NK-92 (cell line): Measurements from ENCODE around the gene BBS2.
"Not testable (repeated sequence)": the region's sequence is repeated elsewhere in the genome, so short reads cannot be mapped to it uniquely, and the experiment has no call there.

Experiments
- DNase-seq: peaks from one replicate; lab custom pipeline; 2025; ENCODE audit not compliant: unreplicated experiment; lab: John Stamatoyannopoulos, UW

The BBS2 gene

DNA sequence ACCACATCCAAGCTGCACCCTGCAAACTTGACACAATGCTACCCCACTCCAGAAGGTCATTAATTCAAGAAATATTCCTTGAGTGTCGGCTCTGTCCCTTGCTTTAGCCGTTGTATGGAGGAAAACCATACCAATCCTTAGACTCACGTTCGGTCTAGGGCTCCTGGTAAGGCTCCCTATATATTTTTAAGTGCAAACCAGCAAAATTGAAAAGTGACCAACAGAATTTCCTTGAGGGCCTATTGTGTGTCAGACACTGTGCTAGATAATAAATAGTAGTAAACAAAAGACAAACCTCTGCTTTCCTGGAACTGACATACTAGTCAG lies 390 bp upstream of the BBS2 start:
- DNase-seq, result no peak

DNA sequence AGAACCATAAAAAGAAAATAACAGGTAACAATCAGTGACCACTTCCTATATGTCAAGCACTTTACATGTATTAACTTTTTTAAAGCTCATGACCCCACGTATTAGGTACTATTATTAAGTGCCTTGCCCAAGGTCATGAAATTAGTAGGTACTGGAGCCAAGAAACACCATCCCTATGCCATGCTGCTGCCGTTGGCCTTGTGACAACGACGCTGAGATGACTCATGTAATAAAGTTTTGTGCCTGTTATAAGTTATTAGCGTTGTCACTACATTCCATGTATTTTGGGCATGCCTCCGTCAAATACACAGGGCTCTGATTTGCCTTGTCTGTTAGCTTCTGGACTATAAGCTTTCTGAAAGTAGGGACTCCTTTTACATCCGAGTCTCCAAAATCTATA lies 1.4 kb downstream of the BBS2 start:
- no peak for DNase-seq

DNA sequence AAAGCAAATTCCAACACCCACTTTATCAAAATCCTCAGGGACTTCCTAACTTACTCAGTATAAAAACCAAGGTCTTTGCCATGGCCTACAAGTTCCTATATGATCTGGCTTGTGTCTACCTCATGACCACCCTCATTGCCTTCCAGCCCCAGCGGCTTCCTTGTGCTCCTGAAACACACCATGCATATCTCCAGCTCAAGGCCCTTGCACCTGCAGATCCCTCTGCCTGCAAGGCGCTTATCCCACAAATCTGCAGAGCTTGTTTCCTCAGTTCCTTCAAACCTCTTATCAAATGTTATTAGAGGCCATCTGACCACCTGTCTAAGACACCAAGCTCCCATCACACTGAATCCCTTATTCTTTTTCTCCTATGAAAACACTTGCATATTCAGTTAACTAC lies 2.6 kb downstream of the BBS2 start:
- DNase-seq, result no peak

DNA sequence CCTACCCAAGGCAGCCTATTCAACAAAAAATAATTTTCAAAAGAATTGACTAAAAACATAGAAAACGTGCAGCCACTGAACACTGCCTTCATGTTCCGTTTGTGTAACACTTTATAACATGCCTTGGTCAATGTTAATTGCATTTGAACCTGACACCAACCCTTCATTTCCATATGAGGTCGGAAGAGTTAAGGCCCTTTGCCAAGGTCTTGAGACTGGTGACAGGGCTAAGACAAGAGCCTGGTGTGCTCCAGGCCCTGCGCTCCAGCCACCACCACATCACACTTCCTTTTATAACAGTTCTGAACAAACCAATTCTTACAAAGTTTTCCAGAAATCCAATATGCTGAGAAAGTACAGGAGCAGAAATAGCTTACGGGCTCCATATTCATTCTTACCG lies 4.2 kb downstream of the BBS2 start:
- no peak for DNase-seq

DNA sequence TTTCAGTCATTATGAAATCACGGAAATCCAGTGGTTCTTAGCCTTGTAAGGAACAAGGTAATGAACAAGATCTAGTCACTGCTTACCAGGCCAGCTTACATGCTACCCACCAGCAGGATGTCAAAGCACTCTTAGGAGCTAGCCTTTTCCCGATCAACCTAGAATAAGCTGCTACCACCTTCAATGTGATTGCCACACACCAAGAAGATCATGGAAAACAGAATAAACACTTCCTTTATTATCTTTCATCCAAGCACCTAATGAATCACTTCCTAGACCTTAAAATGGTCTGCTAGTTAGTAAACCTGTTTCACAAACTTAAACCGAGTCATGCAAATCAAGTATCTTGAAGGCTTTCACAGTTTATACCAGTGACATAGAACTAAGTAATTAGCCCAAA lies 5.0 kb downstream of the BBS2 start:
- DNase-seq, result no peak

DNA sequence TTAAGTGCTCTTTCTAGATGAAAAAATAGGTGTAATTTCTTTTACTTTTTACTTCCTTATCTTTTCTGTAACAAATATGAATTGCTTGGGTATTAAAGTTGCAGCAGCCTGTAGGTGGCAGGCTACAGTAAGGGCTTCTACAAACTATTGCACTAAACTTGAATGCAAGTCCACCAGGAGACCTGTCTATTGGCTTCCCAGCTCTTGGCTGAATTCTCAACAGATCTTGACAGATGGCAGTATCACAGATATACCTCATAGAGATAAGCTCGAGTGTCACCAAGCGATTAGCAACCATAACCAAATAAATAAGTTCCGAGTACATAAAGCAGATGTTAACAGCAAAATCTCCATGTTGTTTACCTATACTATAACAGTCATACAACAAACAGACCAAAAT lies 5.9 kb downstream of the BBS2 start:
- no peak for DNase-seq

DNA sequence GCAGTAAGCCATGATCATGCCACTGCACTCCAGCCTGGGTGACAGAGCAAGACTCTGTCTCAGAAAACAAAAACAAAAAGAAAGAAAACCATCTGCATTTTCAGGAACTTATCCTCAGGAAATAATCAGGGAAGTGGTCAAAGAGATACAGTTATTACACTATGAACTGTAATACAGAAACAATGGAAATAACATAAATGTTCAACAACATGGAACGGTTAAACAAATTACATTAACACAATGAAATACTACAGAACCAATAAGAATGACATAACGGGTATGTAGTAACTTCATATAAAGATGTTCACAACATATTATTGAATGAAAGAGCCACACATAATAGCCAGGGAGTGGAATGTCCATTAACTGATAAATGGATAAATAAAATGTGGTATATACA lies 6.7 kb downstream of the BBS2 start:
- no peak for DNase-seq

DNA sequence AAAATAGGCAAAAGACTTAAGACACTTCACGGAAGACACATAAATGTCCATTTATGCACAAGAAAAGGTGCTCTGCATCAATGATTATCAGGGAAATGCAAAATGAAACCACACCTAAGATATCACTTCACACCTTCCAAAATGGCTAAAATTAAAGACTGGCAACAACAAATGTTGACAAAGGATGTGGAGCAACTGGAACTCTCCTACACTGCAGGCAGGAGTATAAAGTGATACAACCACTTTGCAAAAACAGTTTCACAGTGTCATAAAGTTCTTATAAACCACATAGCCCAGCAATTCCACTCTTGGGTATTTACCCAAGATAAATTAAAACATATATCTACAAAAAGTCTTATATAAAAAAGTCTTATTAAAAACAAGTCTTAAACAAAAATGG lies 7.8 kb downstream of the BBS2 start:
- no peak for DNase-seq

DNA sequence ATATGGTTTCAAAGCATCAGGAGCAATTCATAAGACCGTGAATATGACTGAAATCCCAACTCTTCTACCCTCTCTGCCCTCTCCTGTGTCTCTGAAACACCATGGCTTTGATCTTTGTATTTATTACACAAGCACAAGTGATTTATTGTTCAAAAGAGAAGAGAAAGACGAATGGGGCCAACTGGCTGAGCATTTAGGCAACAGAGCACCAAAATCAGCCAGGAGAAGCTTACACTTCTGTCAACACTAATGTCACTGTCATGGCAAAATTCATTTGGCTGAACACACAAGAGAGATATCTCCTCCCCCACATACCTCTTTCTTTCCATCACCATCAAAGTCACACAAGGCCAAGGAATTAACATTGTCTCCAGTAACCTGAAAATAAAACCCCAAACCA lies 9.3 kb downstream of the BBS2 start:
- no peak for DNase-seq

DNA sequence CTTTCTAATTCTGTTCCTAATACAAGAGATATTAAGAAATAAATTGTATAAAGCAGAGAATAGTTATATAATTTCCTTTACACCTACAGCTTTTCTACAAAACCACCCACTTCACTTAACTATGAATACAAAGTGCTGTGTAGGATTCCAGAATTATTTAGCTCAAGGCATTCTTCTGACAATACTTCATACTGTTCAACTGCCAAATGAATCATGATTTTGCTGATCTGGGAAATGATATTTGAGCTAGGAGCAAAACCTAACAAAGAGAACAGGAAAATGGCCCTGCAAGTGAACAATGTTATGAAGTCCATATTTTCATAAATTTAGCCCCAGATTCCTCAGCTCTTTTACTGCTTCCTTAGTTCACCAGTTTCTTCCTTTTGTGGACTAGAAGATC lies 12.9 kb downstream of the BBS2 start:
- DNase-seq, result no peak

DNA sequence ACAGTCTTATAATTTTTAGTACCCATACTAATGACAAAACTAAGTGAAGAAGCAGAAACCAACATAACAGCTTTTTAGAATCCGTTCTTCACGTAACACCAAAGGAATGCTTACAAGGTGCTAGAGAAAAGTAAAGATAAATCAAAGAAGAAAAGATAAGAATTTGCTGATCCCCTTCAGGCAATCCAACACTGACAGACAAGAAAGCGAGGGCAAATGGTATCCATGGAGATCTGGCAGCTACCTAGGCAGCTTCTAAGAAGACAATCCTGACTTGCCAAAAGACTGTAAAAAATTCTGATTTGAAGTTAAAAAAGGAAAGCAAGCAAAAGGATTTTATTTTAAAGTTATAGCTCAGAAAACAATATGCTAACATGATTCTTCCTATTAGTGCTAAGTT lies 14.6 kb downstream of the BBS2 start:
- DNase-seq, result no peak

DNA sequence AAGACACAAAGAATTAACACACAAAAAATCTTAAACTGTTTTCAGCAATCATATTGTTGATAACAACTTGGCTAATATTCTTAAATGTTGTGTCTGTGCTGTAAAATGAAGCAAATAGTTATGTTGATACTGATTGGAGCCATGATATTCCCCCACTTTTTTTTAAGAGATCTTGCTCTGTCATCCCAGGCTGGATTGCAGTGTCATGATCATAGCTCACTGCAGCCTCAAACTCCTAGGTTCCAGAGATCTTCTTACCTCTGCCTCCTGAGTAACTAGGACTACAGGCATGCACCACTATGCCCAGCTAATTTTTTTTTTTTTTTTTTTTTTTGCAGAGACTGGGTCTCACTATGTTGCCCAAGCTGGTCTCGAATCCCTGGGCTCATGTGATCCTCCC lies 26.0 kb downstream of the BBS2 start:
- DNase-seq, result no peak

DNA sequence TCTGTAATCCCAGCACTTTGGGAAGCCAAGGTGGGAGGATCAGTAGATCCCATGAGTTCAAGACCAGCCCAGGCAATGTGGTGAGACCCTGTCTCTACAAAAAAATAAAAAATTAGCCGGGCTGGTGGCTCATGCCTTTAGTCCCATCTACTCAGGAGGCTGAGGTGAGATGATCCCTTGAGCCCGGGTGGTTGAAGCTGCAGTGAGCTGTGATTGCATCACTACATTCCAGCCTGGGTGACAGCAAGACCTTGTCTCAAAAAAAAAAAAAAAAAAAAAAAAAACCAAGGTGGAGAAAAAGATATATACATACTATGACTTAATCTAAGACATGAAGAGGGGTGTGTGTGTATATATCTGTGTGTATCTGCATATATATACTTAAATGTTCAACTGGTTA lies 26.7 kb downstream of the BBS2 start:
- no peak for DNase-seq

DNA sequence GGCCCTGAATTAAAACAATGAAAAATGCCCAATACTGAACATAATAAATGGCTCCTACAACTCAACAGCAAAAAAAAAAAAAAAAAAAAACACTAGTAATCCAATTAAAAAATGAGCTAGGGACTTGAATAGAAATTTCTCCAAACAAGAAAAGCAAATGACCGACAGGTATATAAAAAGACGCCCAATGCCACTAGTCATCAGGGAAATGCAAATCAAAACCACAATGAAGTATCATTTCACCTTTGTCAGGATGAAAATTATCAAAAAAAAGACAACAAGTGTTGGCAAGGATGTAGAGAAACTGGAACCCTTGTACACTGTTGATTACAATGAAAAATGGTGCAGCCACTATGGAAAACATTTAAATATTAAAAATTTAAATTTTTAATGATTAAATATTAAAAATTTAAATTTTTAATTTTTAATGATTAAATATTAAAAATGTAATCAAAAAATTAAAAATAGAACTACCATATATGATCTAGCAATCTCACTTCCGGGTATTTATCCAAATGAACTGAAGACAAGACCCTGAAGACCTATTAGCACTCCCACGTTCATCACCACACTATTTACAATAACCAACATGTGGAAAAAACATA lies 28.1 kb downstream of the BBS2 start:
- no peak for DNase-seq

DNA sequence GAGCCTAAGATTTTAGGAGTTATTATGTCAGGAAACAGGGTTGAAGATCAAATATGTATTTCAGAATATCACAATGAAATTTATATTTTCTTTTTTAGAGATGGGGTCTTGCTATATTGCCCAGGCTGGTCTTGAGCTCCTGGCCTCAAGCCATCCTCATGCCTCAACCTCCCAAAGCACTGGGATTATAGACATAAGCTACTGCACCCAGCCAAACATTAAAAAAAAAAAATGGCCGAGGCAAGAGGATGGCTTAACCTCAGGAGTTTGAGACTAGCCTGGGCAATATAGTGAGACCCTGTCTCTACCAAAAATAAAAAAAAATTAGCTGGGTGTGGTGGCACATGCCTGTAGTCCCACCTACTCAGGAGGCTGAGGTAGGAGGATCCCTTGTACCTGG lies 31.0 kb downstream of the BBS2 start:
- not testable (repeated sequence) for DNase-seq

DNA sequence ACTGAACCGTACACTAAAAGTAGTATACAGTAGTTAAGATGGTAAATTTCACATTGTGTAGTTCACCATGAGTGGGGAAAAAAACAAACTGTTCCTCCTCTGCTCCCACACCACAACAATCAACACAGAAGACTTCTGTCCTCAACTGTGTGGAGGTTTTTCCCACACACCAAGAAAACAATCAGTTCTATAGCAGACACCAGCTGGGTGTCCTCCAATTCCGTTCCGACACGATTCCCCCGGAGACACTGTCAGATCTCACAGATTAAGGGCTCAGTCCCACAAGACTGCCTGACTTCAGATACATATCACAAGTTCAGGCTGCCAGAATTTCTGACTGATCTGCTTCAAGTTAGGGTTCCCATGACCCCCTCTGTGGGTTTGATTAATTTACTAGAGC lies 31.8 kb downstream of the BBS2 start:
- no peak for DNase-seq

DNA sequence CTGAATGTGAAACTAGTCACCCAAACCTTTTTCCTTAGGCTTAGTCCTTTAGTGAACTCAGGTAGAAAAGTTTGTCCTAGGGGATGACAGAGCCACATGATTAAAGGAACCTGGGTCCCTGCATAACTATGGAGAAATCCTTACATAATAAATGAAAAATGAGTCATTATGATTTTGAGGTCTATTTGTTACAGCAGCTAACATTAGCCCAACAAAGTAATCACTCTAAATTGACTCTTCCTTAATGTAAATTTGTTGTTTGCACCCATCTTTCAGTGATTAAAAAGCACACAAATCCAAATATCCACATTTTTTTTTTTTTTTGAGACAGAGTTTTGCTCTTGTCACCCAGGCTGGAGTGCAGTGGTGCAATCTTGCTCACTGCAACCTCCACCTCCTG lies 36.4 kb downstream of the BBS2 start:
- no peak for DNase-seq

DNA sequence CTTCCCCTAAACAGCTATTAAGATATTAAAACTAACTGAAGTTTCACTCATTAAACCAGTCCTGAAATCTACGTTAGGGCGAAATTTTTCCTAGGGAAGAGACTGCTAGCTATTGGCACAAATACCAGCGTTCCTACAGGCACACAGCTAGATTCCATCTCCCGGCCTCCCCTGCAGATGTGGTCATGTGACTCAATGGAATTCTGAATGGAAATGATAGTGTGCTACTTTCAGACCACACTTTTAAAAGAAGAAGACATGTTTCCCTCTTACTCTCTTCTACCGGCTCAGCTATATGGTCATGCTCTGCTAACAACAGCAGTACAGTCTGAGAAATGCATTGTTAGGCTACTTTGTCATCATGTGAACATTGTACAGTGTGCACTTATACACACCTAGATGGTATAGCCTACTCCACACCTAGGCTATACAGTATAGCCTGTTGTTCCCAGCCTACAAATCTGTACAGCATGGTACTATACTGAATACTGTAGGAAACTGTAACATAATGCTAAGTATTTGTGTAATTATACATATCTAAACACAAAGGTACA lies 37.1 kb downstream of the BBS2 start:
- no peak for DNase-seq

DNA sequence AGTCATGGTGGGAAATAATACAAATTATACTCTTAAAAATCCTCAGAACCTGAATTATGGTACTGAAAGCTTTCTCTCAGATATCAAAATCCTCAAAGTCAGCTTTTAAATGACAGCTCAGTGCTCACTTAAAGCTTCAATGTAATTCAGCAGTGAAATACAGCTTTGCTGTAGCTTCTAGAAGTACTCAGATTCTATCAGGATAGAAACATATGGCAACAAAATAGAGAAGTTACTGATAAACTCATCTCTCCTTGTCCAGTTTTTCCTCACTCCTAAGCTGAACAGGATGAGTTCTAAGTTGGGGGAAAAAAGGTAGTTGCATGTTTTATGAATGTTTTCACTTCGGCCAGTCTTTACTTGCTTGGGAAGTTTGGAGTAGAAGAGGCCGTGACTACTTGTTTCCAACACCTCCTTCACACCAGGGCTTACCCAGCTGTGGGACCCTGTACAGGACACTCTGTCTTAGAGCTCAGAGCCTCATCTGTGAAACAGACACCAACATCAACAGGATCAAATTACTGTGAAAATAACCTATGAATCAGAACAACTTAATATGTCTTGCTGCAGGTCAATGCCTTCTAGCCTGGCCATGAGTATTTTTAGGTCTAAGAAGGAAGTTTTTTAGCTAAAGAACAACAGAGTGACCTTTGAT lies 38.2 kb downstream of the BBS2 start:
- no peak for DNase-seq

DNA sequence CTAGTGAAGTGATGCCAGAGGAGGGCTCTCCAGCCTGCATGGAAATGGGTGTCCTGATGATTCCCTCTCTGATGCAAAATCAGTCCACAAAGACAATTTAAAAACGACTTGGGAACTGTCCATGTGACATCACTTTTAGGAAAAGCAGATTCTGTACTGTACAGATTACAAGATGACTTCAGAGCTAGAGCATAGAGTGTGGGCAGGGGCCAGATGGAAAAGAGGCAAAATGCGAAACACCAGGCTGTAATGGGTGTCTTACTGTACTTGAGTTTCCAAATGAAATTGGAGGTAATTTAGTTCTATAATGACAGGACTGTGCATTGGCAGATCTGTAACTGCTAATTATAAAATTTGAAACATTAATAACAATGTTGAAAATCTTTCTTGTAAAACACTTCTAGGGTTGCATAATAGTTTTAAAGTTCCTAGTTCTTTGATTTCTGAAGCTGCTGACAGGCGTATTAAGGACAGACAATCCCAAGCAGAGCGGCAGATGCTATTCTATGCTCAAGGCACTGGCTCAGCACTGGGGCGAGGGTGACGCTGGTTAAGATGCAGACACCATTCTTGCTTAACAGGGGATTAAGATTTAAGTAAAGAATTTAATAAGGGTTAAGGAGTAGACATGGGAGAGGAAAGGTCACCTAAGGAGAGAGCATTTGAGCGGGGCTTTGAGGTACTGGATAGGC lies 38.9 kb downstream of the BBS2 start:
- no peak for DNase-seq

DNA sequence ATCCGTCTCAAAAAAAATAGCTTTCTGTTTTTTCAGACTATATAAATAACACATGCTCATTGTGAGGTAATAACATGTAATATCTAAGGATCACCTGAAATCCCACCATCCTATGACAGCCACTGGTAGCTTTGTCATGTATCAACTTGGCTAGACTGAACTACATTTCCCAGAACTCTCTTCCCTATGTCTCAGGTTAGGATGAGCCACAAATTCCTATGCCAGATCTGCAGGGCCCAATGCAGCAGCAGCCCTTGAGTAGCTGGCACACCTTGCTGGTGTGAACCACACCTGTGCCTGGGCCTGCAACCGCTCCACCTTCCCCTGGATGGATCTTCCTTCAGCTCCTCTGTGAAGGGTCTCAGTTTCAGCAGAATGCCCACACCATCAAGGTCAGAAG lies 40.4 kb downstream of the BBS2 start:
- DNase-seq, result no peak

DNA sequence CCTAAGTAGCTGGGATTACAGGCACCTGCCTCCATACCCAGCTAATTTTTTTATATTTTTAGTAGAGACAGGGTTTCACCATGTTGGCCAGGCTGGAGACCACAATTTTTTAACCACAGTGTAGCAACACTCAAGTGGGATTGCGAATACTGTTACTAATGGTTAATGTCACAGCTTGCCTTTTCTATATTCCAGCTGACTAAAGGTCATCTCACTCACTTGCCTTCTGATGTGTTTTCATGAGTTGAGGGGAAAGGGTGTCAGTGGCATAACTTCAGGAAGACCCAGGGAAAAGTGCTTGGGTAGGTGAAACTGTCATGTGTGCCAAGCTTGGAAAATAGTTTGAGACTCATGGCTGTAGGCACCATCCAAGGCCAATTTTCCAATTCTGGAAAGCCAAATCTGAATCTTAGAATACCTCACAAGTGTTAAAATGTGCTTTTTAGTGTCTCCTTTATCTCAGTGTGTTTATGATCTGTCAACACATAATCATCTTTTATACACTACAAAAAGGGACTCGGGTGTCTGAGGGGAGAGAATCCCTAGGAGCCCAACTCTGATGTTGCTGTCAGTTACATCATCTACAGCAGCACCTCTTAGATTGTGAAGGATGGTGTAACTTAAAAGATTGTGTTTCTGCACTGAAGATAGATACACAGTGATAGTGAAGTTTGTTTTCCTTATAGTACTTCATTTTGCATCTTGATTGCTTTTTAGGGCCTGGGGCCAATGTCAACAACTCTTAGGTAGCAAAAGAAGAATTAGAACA lies 41.4 kb downstream of the BBS2 start:
- DNase-seq, result no peak
